Parathyroid adenoma (tissue), 2 donors: Measurements from ENCODE around the gene B3GNT7.
A peak's percentile ranks its signal among the peaks of the same experiment; 100 is the strongest.
"Not testable (repeated sequence)": the region's sequence is repeated elsewhere in the genome, so short reads cannot be mapped to it uniquely, and the experiment has no call there.

Source experiments
- H2AFZ ChIP-seq: fragments of 300-600 bp; sonication (generic); one replicate; pipeline ENCODE4 v1.7.0; 2017; ENCODE audit warnings: antibody characterized with exemption, mild to moderate bottlenecking
- H3K27ac ChIP-seq: fragments of 300-600 bp; sonication (generic); one replicate; pipeline ENCODE4 v1.7.0; 2017
- H3K27me3 ChIP-seq: fragments of 300-600 bp; sonication (generic); one replicate; pipeline ENCODE4 v1.7.0; 2017; ENCODE audit warnings: low read length; ENCODE audit not compliant: control insufficient read depth, insufficient read depth
- H3K36me3 ChIP-seq: fragments of 300-600 bp; sonication (generic); one replicate; pipeline ENCODE4 v1.7.0; 2017; ENCODE audit warnings: low read length; ENCODE audit not compliant: control insufficient read depth, insufficient read depth
- H3K4me1 ChIP-seq: fragments of 300-600 bp; sonication (generic); one replicate; pipeline ENCODE4 v1.7.0; 2017; ENCODE audit warnings: control low read depth
- H3K4me2 ChIP-seq: fragments of 300-600 bp; sonication (generic); one replicate; pipeline ENCODE4 v1.7.0; 2017; ENCODE audit warnings: low read length
- H3K4me3 ChIP-seq: fragments of 300-600 bp; sonication (generic); one replicate; pipeline ENCODE4 v1.7.0; 2017; ENCODE audit warnings: low read depth, low read length
- H3K79me2 ChIP-seq: fragments of 300-600 bp; sonication (generic); one replicate; pipeline ENCODE4 v1.7.0; 2017; ENCODE audit warnings: control low read depth
- H3K9ac ChIP-seq: fragments of 300-600 bp; sonication (generic); one replicate; pipeline ENCODE4 v1.7.0; 2017; ENCODE audit warnings: mild to moderate bottlenecking
- H3K9me3 ChIP-seq: fragments of 300-600 bp; sonication (generic); one replicate; pipeline ENCODE4 v1.7.0; 2017; ENCODE audit warnings: low read length; ENCODE audit not compliant: control insufficient read depth
- CTCF ChIP-seq: fragments of 300-600 bp; sonication (generic); IDR thresholded peaks from one replicate; pipeline ENCODE4 v1.7.0; 2017; ENCODE audit warnings: antibody characterized with exemption, mild to moderate bottlenecking
- donor health status: primary hyperparathyroidism.

B3GNT7 gene

GRCh38 chr2:231399046-231399852 lies 3.7 kb downstream of the B3GNT7 start:
- H3K27me3 ChIP-seq, result no peaks in the 10 kb centered on the region
- no peak overlapping the region for H2AFZ ChIP-seq
- no peak overlapping the region for H3K4me3 ChIP-seq
- TF ChIP-seq CTCF, result no peak
- H3K36me3 ChIP-seq, result no peaks in the 10 kb centered on the region
- peaks cover 8% of the 10 kb centered on the region for H3K4me1 ChIP-seq
- no peaks in the 10 kb centered on the region for H3K79me2 ChIP-seq
- no peak overlapping the region for H3K9ac ChIP-seq
- H3K4me2 ChIP-seq, result no peak overlapping the region
- H3K9me3 ChIP-seq, result no peaks in the 10 kb centered on the region
- no peak overlapping the region for H3K27ac ChIP-seq

- Histone ChIP-seq H3K9me3 (no peaks in the 10 kb centered on the region), H3K9ac (no peak overlapping the region), H3K36me3 (no peaks in the 10 kb centered on the region), H3K27ac (no peak overlapping the region), H3K4me1 (peaks cover 8% of the 10 kb centered on the region), H3K27me3 (no peaks in the 10 kb centered on the region), H3K79me2 (no peaks in the 10 kb centered on the region), H2AFZ (peak overlapping the region; percentile 65), H3K4me3 (no peak overlapping the region), H3K4me2 (no peak overlapping the region)
- no peak for TF ChIP-seq CTCF
Measured at GRCh38 chr2:231399853-231400680, 4.6 kb downstream of the B3GNT7 start.

GRCh38 chr2:231400681-231401080 lies 5.2 kb downstream of the B3GNT7 start:
- not testable (repeated sequence) for H3K9ac ChIP-seq, H3K9me3 ChIP-seq, H3K27ac ChIP-seq, H3K4me1 ChIP-seq, H3K4me3 ChIP-seq, H3K36me3 ChIP-seq, H3K27me3 ChIP-seq, H3K4me2 ChIP-seq, H3K79me2 ChIP-seq
- H2AFZ ChIP-seq, result peak overlapping the region; percentile 65

GRCh38 chr2:231401101-231401500 lies 5.6 kb downstream of the B3GNT7 start:
- H3K36me3 ChIP-seq, H3K4me3 ChIP-seq, H3K9me3 ChIP-seq, H3K4me2 ChIP-seq, H3K4me1 ChIP-seq, H2AFZ ChIP-seq, H3K27me3 ChIP-seq, H3K9ac ChIP-seq, H3K79me2 ChIP-seq, H3K27ac ChIP-seq: not testable (repeated sequence)

- peak overlapping the region; percentile 62 for H2AFZ ChIP-seq
- not testable (repeated sequence) for H3K9ac ChIP-seq, H3K4me2 ChIP-seq, H3K4me3 ChIP-seq, H3K9me3 ChIP-seq, H3K27ac ChIP-seq, H3K36me3 ChIP-seq, H3K79me2 ChIP-seq, H3K4me1 ChIP-seq, H3K27me3 ChIP-seq
Measured at GRCh38 chr2:231403421-231404182, 8.1 kb downstream of the B3GNT7 start.

GRCh38 chr2:231404183-231404578 lies 8.7 kb downstream of the B3GNT7 start:
- H3K4me3 ChIP-seq, H3K27me3 ChIP-seq, H3K36me3 ChIP-seq, H3K27ac ChIP-seq, H3K9ac ChIP-seq, H3K4me2 ChIP-seq, H3K9me3 ChIP-seq, H3K79me2 ChIP-seq, H3K4me1 ChIP-seq: not testable (repeated sequence)
- H2AFZ ChIP-seq, result peak overlapping the region; percentile 62
